H9 (cell line): ENCODE results near the gene TGFBR3L. TPM values are rescaled to one million over a fixed set of nuclear protein-coding genes. Genes with fewer than 3 reads are reported as not detected.
A peak's percentile ranks its signal among the peaks of the same experiment; 100 is the strongest.

Source experiments
- DNase-seq: peaks from one replicate; pipeline ENCODE4 v3.0.0-alpha.2; 2017
- H2AFZ ChIP-seq: one replicate; pipeline ENCODE4 v1.6.1; 2013; ENCODE audit warnings: mild to moderate bottlenecking, low read length, control low read depth, moderate library complexity
- H2AK5ac ChIP-seq: 2 replicates; pipeline ENCODE4 v1.6.1; 2013; ENCODE audit warnings: low read length, control low read depth, mixed read lengths; ENCODE audit not compliant: insufficient read length
- H2BK120ac ChIP-seq: one replicate; pipeline ENCODE4 v1.6.1; 2013; ENCODE audit warnings: low read depth, mild to moderate bottlenecking, low read length, control low read depth, inconsistent platforms; ENCODE audit not compliant: poor library complexity, severe bottlenecking
- H2BK12ac ChIP-seq: 2 replicates; pipeline ENCODE4 v1.6.1; 2013; ENCODE audit warnings: low read length, control low read depth, mixed read lengths, low read depth; ENCODE audit not compliant: insufficient read length
- H2BK15ac ChIP-seq: 2 replicates; pipeline ENCODE4 v1.6.1; 2013; ENCODE audit warnings: low read depth, low read length, control low read depth
- H2BK20ac ChIP-seq: one replicate; pipeline ENCODE4 v1.6.1; 2013; ENCODE audit warnings: low read depth, mild to moderate bottlenecking, low read length, control low read depth, inconsistent platforms; ENCODE audit not compliant: poor library complexity, severe bottlenecking
- H2BK5ac ChIP-seq: 2 replicates; pipeline ENCODE4 v1.6.1; 2013; ENCODE audit warnings: low read length, control low read depth, mixed read lengths; ENCODE audit not compliant: insufficient read length
- H3K14ac ChIP-seq: 2 replicates; pipeline ENCODE4 v1.6.1; 2013; ENCODE audit warnings: low read length, control low read depth; ENCODE audit not compliant: insufficient read depth
- H3K18ac ChIP-seq: 2 replicates; pipeline ENCODE4 v1.6.1; 2013; ENCODE audit warnings: low read depth, mild to moderate bottlenecking, mixed read lengths, low read length, control low read depth; ENCODE audit not compliant: insufficient read length
- H3K23ac ChIP-seq: 2 replicates; pipeline ENCODE4 v1.6.1; 2013; ENCODE audit warnings: low read length, control low read depth, mixed read lengths, low read depth; ENCODE audit not compliant: insufficient read length
- H3K23me2 ChIP-seq: 2 replicates; pipeline ENCODE4 v1.6.1; 2013; ENCODE audit warnings: low read depth, mild to moderate bottlenecking, mixed read lengths, low read length, control low read depth; ENCODE audit not compliant: insufficient read length, poor library complexity, severe bottlenecking
- H3K27ac ChIP-seq: 2 replicates; pipeline ENCODE4 v1.5.1; 2013; ENCODE audit warnings: low read length, control low read depth, mixed read lengths, low read depth; ENCODE audit not compliant: insufficient read length
- H3K27me3 ChIP-seq: 2 replicates; pipeline ENCODE4 v1.6.1; 2013; ENCODE audit warnings: low read length, control low read depth, inconsistent platforms; ENCODE audit not compliant: insufficient read depth
- H3K4ac ChIP-seq: 2 replicates; pipeline ENCODE4 v1.6.1; 2013; ENCODE audit warnings: low read depth, mild to moderate bottlenecking, control low read depth, inconsistent platforms, low read length, moderate library complexity
- H3K4me1 ChIP-seq: 2 replicates; pipeline ENCODE4 v1.6.1; 2013; ENCODE audit warnings: low read length, control low read depth, inconsistent platforms; ENCODE audit not compliant: insufficient read depth
- H3K4me2 ChIP-seq: 2 replicates; pipeline ENCODE4 v1.6.1; 2013; ENCODE audit warnings: low read length, control low read depth, mixed read lengths; ENCODE audit not compliant: insufficient read length, insufficient read depth
- H3K56ac ChIP-seq: 2 replicates; pipeline ENCODE4 v1.6.1; 2013; ENCODE audit warnings: low read depth, mild to moderate bottlenecking, mixed read lengths, low read length, control low read depth; ENCODE audit not compliant: insufficient read length
- H3K79me1 ChIP-seq: 2 replicates; pipeline ENCODE4 v1.6.1; 2013; ENCODE audit warnings: low read depth, mild to moderate bottlenecking, moderate library complexity, low read length, control low read depth, inconsistent platforms; ENCODE audit not compliant: insufficient read depth, poor library complexity, severe bottlenecking
- H3K79me2 ChIP-seq: 2 replicates; pipeline ENCODE4 v1.6.1; 2013; ENCODE audit warnings: low read length, control low read depth, inconsistent platforms; ENCODE audit not compliant: insufficient read depth
- H3K9ac ChIP-seq: 2 replicates; pipeline ENCODE4 v1.6.1; 2013; ENCODE audit warnings: low read length, control low read depth, mixed read lengths; ENCODE audit not compliant: insufficient read length; ENCODE audit errors: extremely low read depth
- H3K9me3 ChIP-seq: one replicate; pipeline ENCODE4 v1.6.1; 2013; ENCODE audit warnings: low read depth, low read length, inconsistent platforms; ENCODE audit not compliant: control insufficient read depth
- H3T11ph ChIP-seq: one replicate; pipeline ENCODE4 v1.6.1; 2013; ENCODE audit warnings: mild to moderate bottlenecking, low read length, control low read depth, inconsistent platforms
- H4K20me1 ChIP-seq: one replicate; pipeline ENCODE4 v1.6.1; 2013; ENCODE audit not compliant: control insufficient read depth, insufficient read length, insufficient read depth
- H4K5ac ChIP-seq: 2 replicates; pipeline ENCODE4 v1.6.1; 2013; ENCODE audit warnings: low read depth, mild to moderate bottlenecking, mixed read lengths, low read length, control low read depth; ENCODE audit not compliant: insufficient read length
- H4K8ac ChIP-seq: replicated peaks from 2 replicates; pipeline ENCODE4 v1.6.1; 2013; ENCODE audit warnings: low read length, control low read depth, mixed read lengths, low read depth; ENCODE audit not compliant: insufficient read length
- H4K91ac ChIP-seq: 2 replicates; pipeline ENCODE4 v1.6.1; 2013; ENCODE audit warnings: low read depth, mild to moderate bottlenecking, moderate library complexity, mixed read lengths, low read length, control low read depth; ENCODE audit not compliant: insufficient read length
- H3K27ac Mint-ChIP-seq, 3 experiments: 2 replicates in 2 of 3; 3 replicates in 1 of 3; pipeline ENCODE4 v1.8.0; 2020 to 2021; ENCODE audit warnings: mixed read lengths in 3 of 3, mild to moderate bottlenecking in 1 of 3, moderate library complexity in 1 of 3
- H3K27me3 Mint-ChIP-seq: 2 replicates; pipeline ENCODE4 v1.8.0; 2021; ENCODE audit warnings: low read depth, mild to moderate bottlenecking, moderate library complexity, mixed read lengths
- H3K36me3 Mint-ChIP-seq, 3 experiments: 2 replicates in 2 of 3; 3 replicates in 1 of 3; pipeline ENCODE4 v1.8.0; 2020 to 2021; ENCODE audit warnings: low read depth in 3 of 3, mixed read lengths in 3 of 3; ENCODE audit not compliant: insufficient read depth in 1 of 3
- H3K4me1 Mint-ChIP-seq, 2 experiments: 2 replicates each; pipeline ENCODE4 v1.8.0; 2020; ENCODE audit warnings: mixed read lengths in 2 of 2
- H3K4me3 Mint-ChIP-seq, 2 experiments: 2 replicates in 1 of 2; 3 replicates in 1 of 2; pipeline ENCODE4 v1.8.0; 2020 to 2021; ENCODE audit warnings: mild to moderate bottlenecking in 2 of 2, mixed read lengths in 2 of 2, moderate library complexity in 1 of 2
- H3K9me3 Mint-ChIP-seq, 2 experiments: 2 replicates in 1 of 2; 3 replicates in 1 of 2; pipeline ENCODE4 v1.8.0; 2020; ENCODE audit warnings: mild to moderate bottlenecking in 2 of 2, mixed read lengths in 2 of 2, moderate library complexity in 1 of 2
- WGBS: extraction: QIAGEN DNeasy Blood & Tissue Kit; methylation state at CpG from one replicate; pipeline ENCODE4 v1.1.7; 2013; ENCODE audit warnings: missing lambda C conversion rate, low lambda C conversion rate, mixed read lengths; ENCODE audit not compliant: insufficient read length; ENCODE audit errors: extremely low coverage; 5-methylcytosine and 5-hydroxymethylcytosine counted together
- total RNA-seq: library from RNA; stranded (reverse); gene quantifications from 2 replicates; pipeline ENCODE4 v1.2.1, GENCODE V29; 2021
- TF ChIP-seq, protein P1 (sequence below): fragments of 200-600 bp; sonication (generic); conservative IDR thresholded peaks from 3 replicates; pipeline ENCODE4 v1.8.0; 2021; ENCODE audit warnings: antibody characterized with exemption, mild to moderate bottlenecking

The TGFBR3L gene
- total RNA-seq, 1 experiment from 2014 or later = 5.5 TPM

DNA sequence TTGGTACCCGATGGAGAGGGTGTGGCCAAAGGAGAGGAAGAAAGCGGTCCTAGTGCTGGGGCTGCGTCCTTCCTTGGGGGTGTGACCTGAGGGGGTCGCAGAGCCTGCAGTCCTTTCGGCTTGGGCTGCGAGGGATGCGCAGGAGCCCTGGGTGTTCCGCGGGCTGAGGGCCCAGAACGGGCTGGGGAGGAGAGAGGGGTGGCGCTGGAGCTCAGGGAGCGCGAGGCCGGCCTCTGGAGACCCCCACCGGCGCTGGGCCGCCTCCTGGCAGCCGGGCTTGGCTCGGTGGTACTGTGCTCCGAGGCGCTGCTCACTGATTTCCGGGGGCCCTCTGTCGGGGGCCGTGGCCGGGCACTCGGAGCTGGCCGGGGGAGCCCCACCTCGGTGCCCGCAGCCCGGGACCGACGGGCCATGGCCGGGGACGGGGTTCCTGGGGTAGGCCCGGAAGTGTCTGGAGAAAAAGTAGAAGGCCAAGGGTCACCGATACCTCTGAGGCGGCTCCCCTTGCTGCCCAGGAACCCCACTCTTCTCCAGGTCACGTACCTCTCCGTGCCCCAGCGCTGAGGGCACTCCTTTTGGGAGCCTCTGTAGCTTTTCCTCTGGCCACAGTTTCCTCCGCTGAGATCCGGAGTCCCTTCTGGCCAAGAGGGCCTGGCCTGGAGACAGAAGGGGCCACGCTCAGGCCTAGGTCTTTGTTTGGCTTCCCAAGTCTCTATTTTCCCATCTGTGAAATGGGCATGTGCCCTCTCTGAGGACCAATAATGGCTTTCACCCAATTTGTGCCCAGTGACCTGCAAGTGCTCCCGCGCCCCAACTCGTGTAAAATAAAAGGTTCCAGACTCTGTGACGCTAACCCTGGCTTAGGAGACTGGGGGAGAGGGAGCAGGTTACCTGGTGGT is 42.1 kb upstream of the TGFBR3L start:
- WGBS = no CpG with 5 or more reads among the region's 47 CpGs
- no peak overlapping the region for H3K4me2 ChIP-seq
- H3K27ac Mint-ChIP-seq = peak overlapping the region in 1 of 3 experiments; percentile 99; a peak in 1 of 7 replicates

More for the DNA sequence above, 42.1 kb upstream of the TGFBR3L start:
- no peak overlapping the region for H4K91ac ChIP-seq
- no peak overlapping the region for H2BK20ac ChIP-seq
- H3K27ac ChIP-seq = no peak overlapping the region
- no peak overlapping the region for H2AK5ac ChIP-seq
- peaks cover 1% of the 10 kb centered on the region; the same call in 1 of the 2 replicates for H3K27me3 ChIP-seq
- Mint-ChIP-seq H3K27me3 (peaks cover 14% of the 10 kb centered on the region), H3K4me3 (peak overlapping the region; percentile 42 to 97), H3K4me1 (peaks cover 17 to 31% of the 10 kb centered on the region in 2 experiments), H3K36me3 (peaks cover 0 to 6% (median 5%) of the 10 kb centered on the region in 3 experiments; a peak in 4 of 7 replicates), H3K9me3 (no peaks in the 10 kb centered on the region)
- TF ChIP-seq, protein P1, sequence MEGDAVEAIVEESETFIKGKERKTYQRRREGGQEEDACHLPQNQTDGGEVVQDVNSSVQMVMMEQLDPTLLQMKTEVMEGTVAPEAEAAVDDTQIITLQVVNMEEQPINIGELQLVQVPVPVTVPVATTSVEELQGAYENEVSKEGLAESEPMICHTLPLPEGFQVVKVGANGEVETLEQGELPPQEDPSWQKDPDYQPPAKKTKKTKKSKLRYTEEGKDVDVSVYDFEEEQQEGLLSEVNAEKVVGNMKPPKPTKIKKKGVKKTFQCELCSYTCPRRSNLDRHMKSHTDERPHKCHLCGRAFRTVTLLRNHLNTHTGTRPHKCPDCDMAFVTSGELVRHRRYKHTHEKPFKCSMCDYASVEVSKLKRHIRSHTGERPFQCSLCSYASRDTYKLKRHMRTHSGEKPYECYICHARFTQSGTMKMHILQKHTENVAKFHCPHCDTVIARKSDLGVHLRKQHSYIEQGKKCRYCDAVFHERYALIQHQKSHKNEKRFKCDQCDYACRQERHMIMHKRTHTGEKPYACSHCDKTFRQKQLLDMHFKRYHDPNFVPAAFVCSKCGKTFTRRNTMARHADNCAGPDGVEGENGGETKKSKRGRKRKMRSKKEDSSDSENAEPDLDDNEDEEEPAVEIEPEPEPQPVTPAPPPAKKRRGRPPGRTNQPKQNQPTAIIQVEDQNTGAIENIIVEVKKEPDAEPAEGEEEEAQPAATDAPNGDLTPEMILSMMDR = no peak
- H3K23ac ChIP-seq = no peak overlapping the region
- peaks cover 22% of the 10 kb centered on the region for H3K23me2 ChIP-seq
- H3K79me1 ChIP-seq = no peaks in the 10 kb centered on the region
- H3K56ac ChIP-seq = no peak overlapping the region
- no peaks in the 10 kb centered on the region for H3K9me3 ChIP-seq
- no peak overlapping the region; the same call in 1 of the 2 replicates for H3K14ac ChIP-seq
- no peak overlapping the region for H3T11ph ChIP-seq
- no peak for DNase-seq
- no peaks in the 10 kb centered on the region for H4K20me1 ChIP-seq
- H4K5ac ChIP-seq = no peak overlapping the region
- H3K9ac ChIP-seq = no peak overlapping the region
- no peak overlapping the region for H3K4ac ChIP-seq
- no peak overlapping the region for H3K18ac ChIP-seq
- H4K8ac ChIP-seq = no peak overlapping the region
- no peaks in the 10 kb centered on the region; the same call in 1 of the 2 replicates for H3K4me1 ChIP-seq
- no peak overlapping the region for H2BK15ac ChIP-seq
- no peaks in the 10 kb centered on the region for H3K79me2 ChIP-seq
- no peak overlapping the region for H2BK120ac ChIP-seq
- no peak overlapping the region for H2BK5ac ChIP-seq
- no peak overlapping the region for H2BK12ac ChIP-seq
- no peak overlapping the region for H2AFZ ChIP-seq
